Measurements from ENCODE around the gene TPSAB1.

DNA sequence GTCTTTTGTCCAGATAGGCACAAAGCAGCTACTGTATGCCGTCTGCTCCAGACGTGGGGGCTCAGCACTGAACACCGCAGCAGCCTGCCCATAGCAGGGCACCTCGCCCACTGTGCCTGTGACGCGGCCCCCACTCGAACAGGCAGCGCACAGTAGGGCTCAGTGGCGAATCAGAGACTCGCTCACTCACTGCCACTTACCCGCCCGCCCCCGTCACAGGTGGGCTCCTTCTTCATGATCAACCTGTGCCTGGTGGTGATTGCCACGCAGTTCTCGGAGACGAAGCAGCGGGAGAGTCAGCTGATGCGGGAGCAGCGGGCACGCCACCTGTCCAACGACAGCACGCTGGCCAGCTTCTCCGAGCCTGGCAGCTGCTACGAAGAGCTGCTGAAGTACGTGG, 39.1 kb upstream of the TPSAB1 start:
- no peak for TF ChIP-seq POLR2A (IDR thresholded peaks at IDR 0.05)
- TF ChIP-seq, protein P1, sequence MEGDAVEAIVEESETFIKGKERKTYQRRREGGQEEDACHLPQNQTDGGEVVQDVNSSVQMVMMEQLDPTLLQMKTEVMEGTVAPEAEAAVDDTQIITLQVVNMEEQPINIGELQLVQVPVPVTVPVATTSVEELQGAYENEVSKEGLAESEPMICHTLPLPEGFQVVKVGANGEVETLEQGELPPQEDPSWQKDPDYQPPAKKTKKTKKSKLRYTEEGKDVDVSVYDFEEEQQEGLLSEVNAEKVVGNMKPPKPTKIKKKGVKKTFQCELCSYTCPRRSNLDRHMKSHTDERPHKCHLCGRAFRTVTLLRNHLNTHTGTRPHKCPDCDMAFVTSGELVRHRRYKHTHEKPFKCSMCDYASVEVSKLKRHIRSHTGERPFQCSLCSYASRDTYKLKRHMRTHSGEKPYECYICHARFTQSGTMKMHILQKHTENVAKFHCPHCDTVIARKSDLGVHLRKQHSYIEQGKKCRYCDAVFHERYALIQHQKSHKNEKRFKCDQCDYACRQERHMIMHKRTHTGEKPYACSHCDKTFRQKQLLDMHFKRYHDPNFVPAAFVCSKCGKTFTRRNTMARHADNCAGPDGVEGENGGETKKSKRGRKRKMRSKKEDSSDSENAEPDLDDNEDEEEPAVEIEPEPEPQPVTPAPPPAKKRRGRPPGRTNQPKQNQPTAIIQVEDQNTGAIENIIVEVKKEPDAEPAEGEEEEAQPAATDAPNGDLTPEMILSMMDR (IDR thresholded peaks at IDR 0.05), result no peak
- TF ChIP-seq POLR2AphosphoS5 (IDR thresholded peaks at IDR 0.05), result no peak
- TF ChIP-seq EP300 (IDR thresholded peaks at IDR 0.05), result no peak
